ENCODE measurements around the gene TMEM18. TPM values are rescaled to one million over a fixed set of nuclear protein-coding genes. Genes with fewer than 3 reads are reported as not detected.

Gene TMEM18
- polyA plus RNA-seq, 1 donor from 2014 or later = 58.6 TPM

GRCh38 chr2:641872-642815, 35.1 kb downstream of the TMEM18 start:
- H3K79me2 ChIP-seq (replicated peaks; ENCODE audit: insufficient read depth, low read length) = no peaks in the 10 kb centered on the region
- no peak overlapping the region for H3K27ac ChIP-seq (ENCODE audit: low read length)
- H3K9me2 ChIP-seq (ENCODE audit: insufficient read depth, low read length) = no peaks in the 10 kb centered on the region
- TF ChIP-seq EZH2 (IDR thresholded peaks at IDR 0.05; ENCODE audit: borderline replicate concordance, insufficient read depth, low read length, poor library complexity, severe bottlenecking) = no peak
- TF ChIP-seq REST (IDR thresholded peaks at IDR 0.05; ENCODE audit: borderline replicate concordance) = no peak
- TF ChIP-seq CTCF (IDR thresholded peaks at IDR 0.05; ENCODE audit: poor library complexity, severe bottlenecking) = no peak
- TF ChIP-seq TAF1 (IDR thresholded peaks at IDR 0.05; ENCODE audit: low read depth) = no peak
- no peak for TF ChIP-seq RAD21 (conservative IDR thresholded peaks at IDR 0.05)
- TF ChIP-seq MXI1 (conservative IDR thresholded peaks at IDR 0.05; ENCODE audit: poor library complexity, severe bottlenecking) = no peak
- H3F3A ChIP-seq (ENCODE audit: insufficient read depth, low read length, poor library complexity, severe bottlenecking) = no peaks in the 10 kb centered on the region
- no peak overlapping the region for H3K9ac ChIP-seq (ENCODE audit: low read length)
- no peak overlapping the region for H3K4me2 ChIP-seq (ENCODE audit: low read length)
- no peak overlapping the region for H3K4me3 ChIP-seq (ENCODE audit: low read length)
- no peaks in the 10 kb centered on the region for H3K9me3 ChIP-seq (ENCODE audit: low read length)
- no peak overlapping the region for H2AFZ ChIP-seq (ENCODE audit: low read depth, low read length)
- H4K20me1 ChIP-seq (ENCODE audit: insufficient read depth) = no peaks in the 10 kb centered on the region
- no peaks in the 10 kb centered on the region for H3K36me3 ChIP-seq (ENCODE audit: insufficient read depth, low read length)
- no peaks in the 10 kb centered on the region for H3K27me3 ChIP-seq (ENCODE audit: insufficient read depth, low read depth, low read length)

- Histone ChIP-seq H3F3A (ENCODE audit: insufficient read depth, low read length, poor library complexity, severe bottlenecking) (no peaks in the 10 kb centered on the region), H3K9me2 (ENCODE audit: insufficient read depth, low read length) (no peaks in the 10 kb centered on the region), H3K4me3 (ENCODE audit: low read length) (no peak overlapping the region), H2AFZ (ENCODE audit: low read depth, low read length) (no peak overlapping the region), H3K9me3 (ENCODE audit: low read length) (no peaks in the 10 kb centered on the region), H4K20me1 (ENCODE audit: insufficient read depth) (no peaks in the 10 kb centered on the region), H3K4me2 (ENCODE audit: low read length) (no peak overlapping the region), H3K79me2 (replicated peaks; ENCODE audit: insufficient read depth, low read length) (no peaks in the 10 kb centered on the region), H3K27me3 (ENCODE audit: insufficient read depth, low read depth, low read length) (no peaks in the 10 kb centered on the region), H3K27ac (ENCODE audit: low read length) (no peak overlapping the region), H3K36me3 (ENCODE audit: insufficient read depth, low read length) (no peaks in the 10 kb centered on the region), H3K9ac (ENCODE audit: low read length) (no peak overlapping the region)
- no peak for TF ChIP-seq SMC3 (conservative IDR thresholded peaks at IDR 0.05; ENCODE audit: poor library complexity)
- TF ChIP-seq TAF1 (IDR thresholded peaks at IDR 0.05; ENCODE audit: low read depth) = no peak
- no peak for TF ChIP-seq RAD21 (conservative IDR thresholded peaks at IDR 0.05)
- no peak for TF ChIP-seq REST (IDR thresholded peaks at IDR 0.05; ENCODE audit: borderline replicate concordance)
- TF ChIP-seq MXI1 (conservative IDR thresholded peaks at IDR 0.05; ENCODE audit: poor library complexity, severe bottlenecking) = no peak
- no peak for TF ChIP-seq EP300 (conservative IDR thresholded peaks at IDR 0.05; ENCODE audit: poor library complexity, severe bottlenecking)
- TF ChIP-seq EZH2 (IDR thresholded peaks at IDR 0.05; ENCODE audit: borderline replicate concordance, insufficient read depth, low read length, poor library complexity, severe bottlenecking) = no peak
- no peak for TF ChIP-seq POLR2AphosphoS5 (IDR thresholded peaks at IDR 0.05)
- no peak for TF ChIP-seq CTCF (IDR thresholded peaks at IDR 0.05; ENCODE audit: poor library complexity, severe bottlenecking)
These were observed 35.9 kb downstream of the TMEM18 start for GRCh38 chr2:641164-641871.

Measured in neural cell (in vitro differentiated cells).